BLaER1 treated with 17β-estradiol and CSF1 and Interleukin-3, amounts not matched to agents 10 nM and 100 nM (cell line): ENCODE measurements around the gene SMOC1.

Experiments
- H3K27ac ChIP-seq, 11 experiments: shearing (Covaris generic); formaldehyde crosslinking; 2 replicates each; pipeline ENCODE4 v1.8.1; 2022
- H3K27me3 ChIP-seq, 11 experiments: shearing (Covaris generic); formaldehyde crosslinking; 2 replicates each; pipeline ENCODE4 v1.8.1; 2022
- H3K36me3 ChIP-seq, 11 experiments: shearing (Covaris generic); formaldehyde crosslinking; 2 replicates each; pipeline ENCODE4 v1.8.1; 2022
- H3K4me1 ChIP-seq, 10 experiments: shearing (Covaris generic); formaldehyde crosslinking; 2 replicates each; pipeline ENCODE4 v1.8.1; 2022
- H3K4me2 ChIP-seq, 11 experiments: shearing (Covaris generic); formaldehyde crosslinking; 2 replicates each; pipeline ENCODE4 v1.8.1; 2022
- H3K4me3 ChIP-seq, 10 experiments: shearing (Covaris generic); formaldehyde crosslinking; 2 replicates each; pipeline ENCODE4 v1.8.1; 2022
- H3K9ac ChIP-seq, 11 experiments: shearing (Covaris generic); formaldehyde crosslinking; 2 replicates each; pipeline ENCODE4 v1.8.1; 2022
- H3K9me3 ChIP-seq, 11 experiments: shearing (Covaris generic); formaldehyde crosslinking; replicated peaks in 1 of 11; 2 replicates each; pipeline ENCODE4 v1.8.1; 2022
- H4K20me1 ChIP-seq, 11 experiments: shearing (Covaris generic); formaldehyde crosslinking; 2 replicates each; pipeline ENCODE4 v1.8.1; 2022
- Cebpa-rat ChIP-seq, 11 experiments: shearing (Covaris generic); IDR thresholded peaks; 2 replicates each; pipeline ENCODE4 v1.8.1; 2022

Gene SMOC1

GRCh38 chr14:70032016-70032415 lies 152.8 kb downstream of the SMOC1 start:
- no peak overlapping the region for H3K4me2 ChIP-seq
- TF ChIP-seq Cebpa-rat (IDR thresholded peaks at IDR 0.05), result no peak
- H3K27me3 ChIP-seq, result no peaks in the 10 kb centered on the region
- no peaks in the 10 kb centered on the region for H3K36me3 ChIP-seq
- H3K9ac ChIP-seq, result no peak overlapping the region
- H4K20me1 ChIP-seq, result peaks cover 0 to 17% (median 0%) of the 10 kb centered on the region in 11 experiments; a peak in 1 of 22 replicates
- H3K4me1 ChIP-seq, result peaks cover 0 to 8% (median 7%) of the 10 kb centered on the region in 10 experiments; a peak in 13 of 20 replicates
- H3K27ac ChIP-seq, result no peak overlapping the region
- H3K9me3 ChIP-seq, result no peaks in the 10 kb centered on the region
- no peak overlapping the region for H3K4me3 ChIP-seq

- H3K36me3 ChIP-seq, result no peaks in the 10 kb centered on the region
- 0 out of 22 replicates have a peak, but pooled peaks cover 0 to 17% (median 0%) of the 10 kb centered on the region in 11 experiments for H4K20me1 ChIP-seq
- H3K9me3 ChIP-seq, result no peaks in the 10 kb centered on the region
- H3K4me2 ChIP-seq, result no peak overlapping the region
- H3K9ac ChIP-seq, result no peak overlapping the region
- no peaks in the 10 kb centered on the region for H3K27me3 ChIP-seq
- H3K4me3 ChIP-seq, result no peak overlapping the region
- no peak overlapping the region for H3K27ac ChIP-seq
- H3K4me1 ChIP-seq, result peaks cover 0 to 3% (median 2%) of the 10 kb centered on the region in 10 experiments; a peak in 9 of 20 replicates
- TF ChIP-seq Cebpa-rat (IDR thresholded peaks at IDR 0.05), result no peak
Observed at GRCh38 chr14:70032447-70032846, 153.2 kb downstream of the SMOC1 start.

GRCh38 chr14:70033116-70033515 lies 153.9 kb downstream of the SMOC1 start:
- no peak overlapping the region for H3K4me3 ChIP-seq
- TF ChIP-seq Cebpa-rat (IDR thresholded peaks at IDR 0.05), result no peak
- H3K4me2 ChIP-seq, result no peak overlapping the region
- H3K9me3 ChIP-seq, result no peaks in the 10 kb centered on the region
- 0 out of 22 replicates have a peak, but pooled peaks cover 0 to 15% (median 0%) of the 10 kb centered on the region in 11 experiments for H4K20me1 ChIP-seq
- H3K4me1 ChIP-seq, result no peaks in the 10 kb centered on the region
- H3K36me3 ChIP-seq, result no peaks in the 10 kb centered on the region
- no peak overlapping the region for H3K9ac ChIP-seq
- H3K27ac ChIP-seq, result no peak overlapping the region
- H3K27me3 ChIP-seq, result no peaks in the 10 kb centered on the region

GRCh38 chr14:70033561-70033960 lies 154.3 kb downstream of the SMOC1 start:
- H3K4me1 ChIP-seq, result no peaks in the 10 kb centered on the region
- no peaks in the 10 kb centered on the region for H3K9me3 ChIP-seq
- H3K4me2 ChIP-seq, result no peak overlapping the region
- H4K20me1 ChIP-seq, result 0 out of 22 replicates have a peak, but pooled peaks cover 0 to 11% (median 0%) of the 10 kb centered on the region in 11 experiments
- H3K4me3 ChIP-seq, result no peak overlapping the region
- no peak overlapping the region for H3K9ac ChIP-seq
- no peaks in the 10 kb centered on the region for H3K36me3 ChIP-seq
- TF ChIP-seq Cebpa-rat (IDR thresholded peaks at IDR 0.05), result no peak
- H3K27me3 ChIP-seq, result no peaks in the 10 kb centered on the region
- H3K27ac ChIP-seq, result no peak overlapping the region

GRCh38 chr14:70034257-70034656 lies 155.0 kb downstream of the SMOC1 start:
- Histone ChIP-seq H3K4me3 (no peak overlapping the region), H3K4me2 (no peak overlapping the region), H3K36me3 (no peaks in the 10 kb centered on the region), H3K9ac (no peak overlapping the region), H3K4me1 (no peaks in the 10 kb centered on the region), H3K27me3 (no peaks in the 10 kb centered on the region), H3K27ac (no peak overlapping the region), H3K9me3 (no peaks in the 10 kb centered on the region), H4K20me1 (0 out of 22 replicates have a peak, but pooled peaks cover 0 to 7% (median 0%) of the 10 kb centered on the region in 11 experiments)
- no peak for TF ChIP-seq Cebpa-rat (IDR thresholded peaks at IDR 0.05)

GRCh38 chr14:70036665-70037064 lies 157.4 kb downstream of the SMOC1 start:
- no peak for TF ChIP-seq Cebpa-rat (IDR thresholded peaks at IDR 0.05)
- H3K27ac ChIP-seq, result no peak overlapping the region
- H3K4me3 ChIP-seq, result no peak overlapping the region
- no peaks in the 10 kb centered on the region for H4K20me1 ChIP-seq
- no peak overlapping the region for H3K4me2 ChIP-seq
- H3K4me1 ChIP-seq, result no peaks in the 10 kb centered on the region
- no peaks in the 10 kb centered on the region for H3K27me3 ChIP-seq
- no peak overlapping the region for H3K9ac ChIP-seq
- H3K9me3 ChIP-seq, result no peaks in the 10 kb centered on the region
- no peaks in the 10 kb centered on the region for H3K36me3 ChIP-seq

GRCh38 chr14:70043001-70043400 lies 163.8 kb downstream of the SMOC1 start:
- H3K27me3 ChIP-seq, result no peaks in the 10 kb centered on the region
- no peaks in the 10 kb centered on the region for H3K9me3 ChIP-seq
- no peaks in the 10 kb centered on the region for H4K20me1 ChIP-seq
- H3K27ac ChIP-seq, result no peak overlapping the region
- H3K4me2 ChIP-seq, result no peak overlapping the region
- H3K36me3 ChIP-seq, result no peaks in the 10 kb centered on the region
- no peak for TF ChIP-seq Cebpa-rat (IDR thresholded peaks at IDR 0.05)
- H3K9ac ChIP-seq, result no peak overlapping the region
- no peaks in the 10 kb centered on the region for H3K4me1 ChIP-seq
- H3K4me3 ChIP-seq, result no peak overlapping the region

GRCh38 chr14:70045310-70045709 lies 166.1 kb downstream of the SMOC1 start:
- no peak overlapping the region for H3K27ac ChIP-seq
- H3K4me3 ChIP-seq, result no peak overlapping the region
- H3K27me3 ChIP-seq, result no peaks in the 10 kb centered on the region
- H3K4me2 ChIP-seq, result no peak overlapping the region
- TF ChIP-seq Cebpa-rat (IDR thresholded peaks at IDR 0.05), result no peak
- no peaks in the 10 kb centered on the region for H4K20me1 ChIP-seq
- H3K4me1 ChIP-seq, result no peaks in the 10 kb centered on the region
- H3K9me3 ChIP-seq, result no peaks in the 10 kb centered on the region
- H3K9ac ChIP-seq, result no peak overlapping the region
- no peaks in the 10 kb centered on the region for H3K36me3 ChIP-seq

GRCh38 chr14:70045844-70046535 lies 166.8 kb downstream of the SMOC1 start:
- Histone ChIP-seq H3K4me3 (no peak overlapping the region), H4K20me1 (no peaks in the 10 kb centered on the region), H3K27ac (no peak overlapping the region), H3K36me3 (no peaks in the 10 kb centered on the region), H3K9me3 (no peaks in the 10 kb centered on the region), H3K4me2 (no peak overlapping the region), H3K4me1 (no peaks in the 10 kb centered on the region), H3K9ac (no peak overlapping the region), H3K27me3 (no peaks in the 10 kb centered on the region)
- no peak for TF ChIP-seq Cebpa-rat (IDR thresholded peaks at IDR 0.05)
